GM12891 (cell line): Measurements from ENCODE around the gene FLNA.

ENCODE experiments used
- PAX5 ChIP-seq: IDR thresholded peaks from 2 replicates; pipeline ENCODE4 v1.6.1; 2011; ENCODE audit warnings: low read length, moderate library complexity, mild to moderate bottlenecking; ENCODE audit not compliant: insufficient read depth, severe bottlenecking
- POLR2A ChIP-seq: IDR thresholded peaks from 2 replicates; pipeline ENCODE4 v1.6.1; 2011; ENCODE audit warnings: low read depth, low read length, control low read depth
- POLR2AphosphoS5 ChIP-seq: IDR thresholded peaks from 2 replicates; pipeline ENCODE4 v1.6.1; 2011; ENCODE audit warnings: low read depth, low read length, control low read depth
- SPI1 ChIP-seq: IDR thresholded peaks from 2 replicates; pipeline ENCODE4 v1.6.1; 2011; ENCODE audit warnings: low read depth, low read length, control low read depth
- TAF1 ChIP-seq: IDR thresholded peaks from 2 replicates; pipeline ENCODE4 v1.6.1; 2011; ENCODE audit warnings: low read depth, low read length, control low read depth

DNA sequence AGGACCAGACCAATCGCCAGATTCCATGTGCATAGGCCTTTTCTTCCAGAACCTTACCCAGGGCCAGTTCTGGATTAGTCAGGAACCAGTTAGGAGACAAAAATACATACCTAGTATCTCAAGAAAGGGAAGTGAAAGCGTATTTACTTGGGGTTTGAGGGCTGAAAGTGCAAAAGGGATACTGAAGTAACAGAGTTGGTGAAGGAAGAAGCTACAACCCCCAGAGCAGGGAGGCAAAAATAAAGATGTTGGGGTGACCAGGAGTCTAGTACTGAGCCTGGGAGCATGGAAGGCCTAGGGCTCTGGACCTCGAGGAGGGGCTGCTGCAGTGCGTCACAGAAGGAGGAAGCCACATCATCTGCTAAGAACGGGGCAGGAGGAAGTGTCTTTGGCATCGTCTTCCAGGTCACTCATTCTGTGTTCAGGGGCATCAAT is 40.6 kb downstream of the FLNA start:
- TF ChIP-seq POLR2AphosphoS5 (no peak), TAF1 (no peak), POLR2A (no peak), PAX5 (no peak), SPI1 (peak; percentile 97)
